ENCODE results near the gene PCDHB3.
"Not testable (repeated sequence)": the region's sequence is repeated elsewhere in the genome, so short reads cannot be mapped to it uniquely, and the experiment has no call there.

Gene PCDHB3

DNA sequence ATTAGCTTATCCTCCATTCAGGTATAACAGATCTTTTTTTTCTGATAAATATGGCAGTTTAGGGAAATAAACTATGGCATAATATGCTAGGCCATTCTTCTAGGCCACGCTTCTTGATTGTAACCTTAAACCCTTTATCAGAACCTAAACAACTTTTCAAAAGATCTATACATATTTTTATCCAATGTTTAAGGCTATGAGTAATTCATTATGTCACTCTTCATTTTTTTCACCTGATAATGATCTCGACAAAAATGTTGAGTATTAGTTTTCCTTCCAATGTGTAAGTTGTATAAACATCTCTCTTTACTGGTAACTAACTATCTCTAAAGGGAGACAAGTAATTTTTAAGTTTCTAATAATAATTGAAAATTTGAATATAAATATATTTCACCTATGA, 19.0 kb downstream of the PCDHB3 start:
- no peaks in the 10 kb centered on the region for H3K4me1 Mint-ChIP-seq (ENCODE audit: low read depth)
- H3K36me3 Mint-ChIP-seq (ENCODE audit: low read depth) = peaks cover 2% of the 10 kb centered on the region
- H3K4me3 Mint-ChIP-seq = no peak overlapping the region
- peaks cover 30% of the 10 kb centered on the region for H3K9me3 Mint-ChIP-seq
- no peak for DNase-seq
- peaks cover 29% of the 10 kb centered on the region for H3K27me3 Mint-ChIP-seq
- no peak overlapping the region for H3K27ac Mint-ChIP-seq

DNA sequence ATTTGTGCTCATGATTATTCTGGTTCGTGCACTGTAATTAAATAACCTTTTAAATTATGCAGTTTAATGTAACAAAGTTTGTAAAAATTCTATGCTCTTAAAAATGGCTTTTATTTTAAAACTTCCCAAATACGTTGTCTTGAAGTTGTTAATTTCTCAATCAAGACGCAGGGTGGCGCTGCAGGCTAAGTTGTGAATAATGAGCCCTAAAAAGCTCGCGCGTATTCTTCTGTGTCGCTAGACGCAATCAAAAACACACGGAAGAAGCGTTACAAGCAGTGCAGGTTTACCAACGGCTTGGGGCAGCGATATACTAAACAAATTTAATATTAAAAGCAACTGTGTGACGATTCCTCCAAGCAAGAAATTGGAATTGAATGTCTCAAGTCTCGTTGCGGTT, 21.3 kb downstream of the PCDHB3 start, which contains the start of gene PCDHB4:
Gene PCDHB4 (plus strand): TSS at position 256 of the 400 bp plus-strand sequence. CDS start 181 bp downstream, outside the sequence.
- H3K36me3 Mint-ChIP-seq (ENCODE audit: low read depth) = peaks cover 2% of the 10 kb centered on the region
- DNase-seq = no peak
- no peaks in the 10 kb centered on the region for H3K4me1 Mint-ChIP-seq (ENCODE audit: low read depth)
- H3K9me3 Mint-ChIP-seq = peaks cover 12% of the 10 kb centered on the region
- H3K27me3 Mint-ChIP-seq = peaks cover 34% of the 10 kb centered on the region
- no peak within 1 kb of the TSS for H3K4me3 Mint-ChIP-seq
- H3K27ac Mint-ChIP-seq = no peak within 1 kb of the TSS

DNA sequence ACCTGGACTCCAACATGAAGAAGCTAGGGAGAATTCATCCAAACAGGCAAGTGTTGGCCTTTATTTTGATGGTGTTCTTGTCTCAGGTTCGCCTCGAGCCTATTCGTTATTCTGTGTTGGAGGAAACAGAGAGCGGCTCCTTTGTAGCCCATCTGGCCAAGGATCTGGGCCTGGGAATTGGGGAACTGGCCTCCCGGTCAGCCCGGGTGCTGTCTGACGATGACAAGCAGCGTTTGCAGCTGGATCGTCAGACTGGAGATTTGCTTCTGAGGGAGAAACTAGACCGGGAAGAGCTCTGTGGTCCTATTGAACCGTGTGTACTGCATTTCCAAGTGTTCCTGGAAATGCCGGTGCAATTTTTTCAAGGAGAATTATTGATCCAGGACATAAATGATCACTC, 21.7 kb downstream of the PCDHB3 start:
- peaks cover 2% of the 10 kb centered on the region for H3K36me3 Mint-ChIP-seq (ENCODE audit: low read depth)
- H3K4me3 Mint-ChIP-seq = no peak overlapping the region
- peaks cover 34% of the 10 kb centered on the region for H3K27me3 Mint-ChIP-seq
- no peaks in the 10 kb centered on the region for H3K4me1 Mint-ChIP-seq (ENCODE audit: low read depth)
- no peak overlapping the region for H3K27ac Mint-ChIP-seq
- H3K9me3 Mint-ChIP-seq = peaks cover 9% of the 10 kb centered on the region
- DNase-seq = no peak

- not testable (repeated sequence) for H3K4me1 Mint-ChIP-seq (ENCODE audit: low read depth); H3K36me3 Mint-ChIP-seq (ENCODE audit: low read depth); H3K27ac Mint-ChIP-seq; H3K9me3 Mint-ChIP-seq; DNase-seq; H3K4me3 Mint-ChIP-seq
- H3K27me3 Mint-ChIP-seq = peaks cover 34% of the 10 kb centered on the region
Measured at GRCh38 chr5:141123396-141124135, 23.3 kb downstream of the PCDHB3 start.

GRCh38 chr5:141127305-141127704, 27.0 kb downstream of the PCDHB3 start:
- Mint-ChIP-seq H3K4me3 (no peak overlapping the region), H3K4me1 (ENCODE audit: low read depth) (no peaks in the 10 kb centered on the region), H3K27me3 (peaks cover 25% of the 10 kb centered on the region), H3K27ac (no peak overlapping the region), H3K9me3 (peaks cover 9% of the 10 kb centered on the region), H3K36me3 (ENCODE audit: low read depth) (peaks cover 2% of the 10 kb centered on the region)
- no peak for DNase-seq

GRCh38 chr5:141135030-141135717, 34.9 kb downstream of the PCDHB3 start, which contains the start of gene PCDHB5:
TSS of gene PCDHB5 (plus strand) at chr5:141135206. CDS start at chr5:141135435, 229 bp downstream.
- Mint-ChIP-seq H3K27ac (no peak within 1 kb of the TSS), H3K36me3 (ENCODE audit: low read depth) (peaks cover 3% of the 10 kb centered on the region), H3K9me3 (peaks cover 45% of the 10 kb centered on the region), H3K27me3 (peaks cover 41% of the 10 kb centered on the region), H3K4me3 (peak within 1 kb of the TSS; percentile 11), H3K4me1 (ENCODE audit: low read depth) (peaks cover 5% of the 10 kb centered on the region)
- no peak for DNase-seq

- H3K4me3 Mint-ChIP-seq = no peak overlapping the region
- peaks cover 3% of the 10 kb centered on the region for H3K36me3 Mint-ChIP-seq (ENCODE audit: low read depth)
- H3K4me1 Mint-ChIP-seq (ENCODE audit: low read depth) = peaks cover 5% of the 10 kb centered on the region
- peaks cover 39% of the 10 kb centered on the region for H3K27me3 Mint-ChIP-seq
- H3K9me3 Mint-ChIP-seq = peaks cover 45% of the 10 kb centered on the region
- no peak overlapping the region for H3K27ac Mint-ChIP-seq
- DNase-seq = no peak
Measured at GRCh38 chr5:141135718-141136266, 35.5 kb downstream of the PCDHB3 start.

- H3K9me3 Mint-ChIP-seq = peaks cover 45% of the 10 kb centered on the region
- not testable (repeated sequence) for H3K27ac Mint-ChIP-seq; DNase-seq; H3K4me1 Mint-ChIP-seq (ENCODE audit: low read depth); H3K36me3 Mint-ChIP-seq (ENCODE audit: low read depth); H3K4me3 Mint-ChIP-seq
- H3K27me3 Mint-ChIP-seq = peaks cover 39% of the 10 kb centered on the region
Measured at GRCh38 chr5:141137346-141137745, 37.1 kb downstream of the PCDHB3 start.

DNA sequence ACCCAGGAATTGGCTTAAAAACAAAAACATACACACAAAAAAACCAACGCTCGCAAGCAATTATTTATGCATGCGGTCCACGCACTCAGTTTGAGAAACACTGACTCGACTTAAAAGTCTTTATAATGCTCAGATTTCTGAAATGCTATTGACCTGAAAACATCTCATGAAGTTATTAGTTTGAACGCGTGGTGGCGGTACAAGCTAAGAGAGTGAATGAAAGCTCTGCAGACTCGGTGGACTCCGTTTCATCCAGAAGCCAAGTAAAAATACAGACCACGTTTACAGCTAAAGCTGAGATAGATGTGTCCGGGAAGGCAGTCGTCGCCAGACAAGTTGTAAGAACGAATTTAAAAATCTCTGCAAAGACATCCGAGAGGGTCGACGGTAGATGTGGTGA, 49.5 kb downstream of the PCDHB3 start, which contains the start of gene PCDHB6:
Gene PCDHB6 (plus strand): TSS at position 246 of the 400 bp plus-strand sequence. CDS start 201 bp downstream, outside the sequence.
- DNase-seq = no peak
- Mint-ChIP-seq H3K36me3 (ENCODE audit: low read depth) (peaks cover 9% of the 10 kb centered on the region), H3K27me3 (peaks cover 61% of the 10 kb centered on the region), H3K4me1 (ENCODE audit: low read depth) (peaks cover 5% of the 10 kb centered on the region), H3K9me3 (peaks cover 25% of the 10 kb centered on the region), H3K27ac (no peak within 1 kb of the TSS), H3K4me3 (no peak within 1 kb of the TSS)

- peaks cover 63% of the 10 kb centered on the region for H3K27me3 Mint-ChIP-seq
- DNase-seq = no peak
- H3K27ac Mint-ChIP-seq = no peak overlapping the region
- H3K4me3 Mint-ChIP-seq = no peak overlapping the region
- peaks cover 9% of the 10 kb centered on the region for H3K36me3 Mint-ChIP-seq (ENCODE audit: low read depth)
- H3K9me3 Mint-ChIP-seq = peaks cover 25% of the 10 kb centered on the region
- peaks cover 5% of the 10 kb centered on the region for H3K4me1 Mint-ChIP-seq (ENCODE audit: low read depth)
Measured at GRCh38 chr5:141150224-141150992, 50.1 kb downstream of the PCDHB3 start.

- Mint-ChIP-seq H3K4me3 (no peak overlapping the region), H3K36me3 (ENCODE audit: low read depth) (peaks cover 9% of the 10 kb centered on the region), H3K4me1 (ENCODE audit: low read depth) (peaks cover 5% of the 10 kb centered on the region), H3K9me3 (peaks cover 27% of the 10 kb centered on the region), H3K27ac (no peak overlapping the region), H3K27me3 (peaks cover 69% of the 10 kb centered on the region)
- DNase-seq = no peak
Measured at GRCh38 chr5:141150993-141151325, 50.7 kb downstream of the PCDHB3 start.

DNA sequence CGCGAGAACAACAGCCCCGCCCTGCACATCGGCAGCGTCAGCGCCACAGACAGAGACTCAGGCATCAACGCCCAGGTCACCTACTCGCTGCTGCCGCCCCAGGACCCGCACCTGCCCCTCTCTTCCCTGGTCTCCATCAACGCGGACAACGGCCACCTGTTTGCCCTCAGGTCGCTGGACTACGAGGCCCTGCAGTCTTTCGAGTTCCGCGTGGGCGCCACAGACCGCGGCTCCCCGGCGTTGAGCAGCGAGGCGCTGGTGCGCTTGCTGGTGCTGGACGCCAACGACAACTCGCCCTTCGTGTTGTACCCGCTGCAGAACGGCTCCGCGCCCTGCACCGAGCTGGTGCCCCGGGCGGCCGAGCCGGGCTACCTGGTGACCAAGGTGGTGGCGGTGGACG, 51.4 kb downstream of the PCDHB3 start:
- H3K4me1 Mint-ChIP-seq (ENCODE audit: low read depth); H3K4me3 Mint-ChIP-seq; H3K27ac Mint-ChIP-seq; DNase-seq: not testable (repeated sequence)
- Mint-ChIP-seq H3K9me3 (peaks cover 32% of the 10 kb centered on the region), H3K36me3 (ENCODE audit: low read depth) (peaks cover 11% of the 10 kb centered on the region), H3K27me3 (peaks cover 75% of the 10 kb centered on the region)

- H3K4me1 Mint-ChIP-seq (ENCODE audit: low read depth); DNase-seq; H3K27ac Mint-ChIP-seq; H3K4me3 Mint-ChIP-seq: not testable (repeated sequence)
- peaks cover 80% of the 10 kb centered on the region for H3K27me3 Mint-ChIP-seq
- peaks cover 11% of the 10 kb centered on the region for H3K36me3 Mint-ChIP-seq (ENCODE audit: low read depth)
- H3K9me3 Mint-ChIP-seq = peaks cover 35% of the 10 kb centered on the region
Measured at GRCh38 chr5:141152096-141152495, 51.8 kb downstream of the PCDHB3 start.

Data from activated T-cell treated with anti-CD3 and anti-CD28 coated beads, Interleukin-2, amount 50 U/mL, for 24 hours (primary cell).